GM21381 (cell line): Measurements from ENCODE around the gene GRIK2.

ENCODE experiments used
- ATAC-seq: cut with Tn5 transposase; IDR thresholded peaks from one replicate; pipeline ENCODE4 v1.9.1; 2021; ENCODE audit warnings: mild to moderate bottlenecking, moderate library complexity; ENCODE audit not compliant: unreplicated experiment

Gene GRIK2

GRCh38 chr6:101700655-101701054, 307.1 kb downstream of the GRIK2 start:
- ATAC-seq, result no peak

- no peak for ATAC-seq
Measured at GRCh38 chr6:101703311-101703710, 309.8 kb downstream of the GRIK2 start.

- ATAC-seq, result no peak
Measured at GRCh38 chr6:101705866-101706265, 312.4 kb downstream of the GRIK2 start.

- no peak for ATAC-seq
Measured at GRCh38 chr6:101706576-101706975, 313.1 kb downstream of the GRIK2 start.

- ATAC-seq, result no peak
Measured at GRCh38 chr6:101711518-101711917, 318.0 kb downstream of the GRIK2 start.

- no peak for ATAC-seq
Measured at GRCh38 chr6:101716387-101716786, 322.9 kb downstream of the GRIK2 start.

- ATAC-seq, result no peak
Measured at GRCh38 chr6:101716810-101717209, 323.3 kb downstream of the GRIK2 start.

- ATAC-seq, result no peak
Measured at GRCh38 chr6:101719521-101719920, 326.0 kb downstream of the GRIK2 start.

- ATAC-seq, result no peak
Measured at GRCh38 chr6:101722471-101722870, 329.0 kb downstream of the GRIK2 start.

- no peak for ATAC-seq
Measured at GRCh38 chr6:101722991-101723579, 329.6 kb downstream of the GRIK2 start.

GRCh38 chr6:101728388-101728787, 334.9 kb downstream of the GRIK2 start:
- ATAC-seq, result no peak

GRCh38 chr6:101728956-101729355, 335.4 kb downstream of the GRIK2 start:
- ATAC-seq, result no peak

- ATAC-seq, result no peak
Measured at GRCh38 chr6:101730954-101731353, 337.4 kb downstream of the GRIK2 start.

- no peak for ATAC-seq
Measured at GRCh38 chr6:101733899-101734298, 340.4 kb downstream of the GRIK2 start.

- no peak for ATAC-seq
Measured at GRCh38 chr6:101738481-101738880, 345.0 kb downstream of the GRIK2 start.

- no peak for ATAC-seq
Measured at GRCh38 chr6:101740631-101741030, 347.1 kb downstream of the GRIK2 start.

- ATAC-seq, result no peak
Measured at GRCh38 chr6:101741474-101742171, 348.1 kb downstream of the GRIK2 start.

- ATAC-seq, result no peak
Measured at GRCh38 chr6:101747160-101747559, 353.7 kb downstream of the GRIK2 start.

GRCh38 chr6:101747716-101748115, 354.2 kb downstream of the GRIK2 start:
- no peak for ATAC-seq

- no peak for ATAC-seq
Measured at GRCh38 chr6:101755931-101756330, 362.4 kb downstream of the GRIK2 start.

GRCh38 chr6:101758368-101758767, 364.9 kb downstream of the GRIK2 start:
- no peak for ATAC-seq

GRCh38 chr6:101760843-101761621, 367.5 kb downstream of the GRIK2 start:
- no peak for ATAC-seq
